Tibial nerve (tissue), 4 donors: ENCODE data around the gene ZCCHC7.

Experiments used
- CTCF ChIP-seq, 5 experiments: fragments of 200-600 bp in 3 of 5; fragments of 450-650 bp in 2 of 5; sonication (generic) in 3 of 5; IDR thresholded peaks; one replicate each; pipeline ENCODE4 v1.5.1; 2016 to 2019; ENCODE audit warnings: antibody characterized with exemption in 5 of 5, mild to moderate bottlenecking in 3 of 5, moderate library complexity in 2 of 5
- EP300 ChIP-seq, 2 donors: sonication (generic); formaldehyde crosslinking; IDR thresholded peaks; one replicate each; pipeline ENCODE4 v1.6.1; 2017; ENCODE audit warnings: antibody characterized with exemption in 2 of 2, mild to moderate bottlenecking in 1 of 2

GRCh38 chr9:37383393-37383792 lies 263.0 kb downstream of the ZCCHC7 start:
- TF ChIP-seq CTCF (IDR thresholded peaks at IDR 0.05) (no peak), EP300 (IDR thresholded peaks at IDR 0.05) (no peak)
